GM18511 (cell line): Measurements from ENCODE around the gene NUTM1.

ENCODE experiments used
- ATAC-seq: cut with Tn5 transposase; IDR thresholded peaks from one replicate; pipeline ENCODE4 v1.9.1; 2021; ENCODE audit warnings: mild to moderate bottlenecking, moderate library complexity; ENCODE audit not compliant: unreplicated experiment

Gene NUTM1, protein sequence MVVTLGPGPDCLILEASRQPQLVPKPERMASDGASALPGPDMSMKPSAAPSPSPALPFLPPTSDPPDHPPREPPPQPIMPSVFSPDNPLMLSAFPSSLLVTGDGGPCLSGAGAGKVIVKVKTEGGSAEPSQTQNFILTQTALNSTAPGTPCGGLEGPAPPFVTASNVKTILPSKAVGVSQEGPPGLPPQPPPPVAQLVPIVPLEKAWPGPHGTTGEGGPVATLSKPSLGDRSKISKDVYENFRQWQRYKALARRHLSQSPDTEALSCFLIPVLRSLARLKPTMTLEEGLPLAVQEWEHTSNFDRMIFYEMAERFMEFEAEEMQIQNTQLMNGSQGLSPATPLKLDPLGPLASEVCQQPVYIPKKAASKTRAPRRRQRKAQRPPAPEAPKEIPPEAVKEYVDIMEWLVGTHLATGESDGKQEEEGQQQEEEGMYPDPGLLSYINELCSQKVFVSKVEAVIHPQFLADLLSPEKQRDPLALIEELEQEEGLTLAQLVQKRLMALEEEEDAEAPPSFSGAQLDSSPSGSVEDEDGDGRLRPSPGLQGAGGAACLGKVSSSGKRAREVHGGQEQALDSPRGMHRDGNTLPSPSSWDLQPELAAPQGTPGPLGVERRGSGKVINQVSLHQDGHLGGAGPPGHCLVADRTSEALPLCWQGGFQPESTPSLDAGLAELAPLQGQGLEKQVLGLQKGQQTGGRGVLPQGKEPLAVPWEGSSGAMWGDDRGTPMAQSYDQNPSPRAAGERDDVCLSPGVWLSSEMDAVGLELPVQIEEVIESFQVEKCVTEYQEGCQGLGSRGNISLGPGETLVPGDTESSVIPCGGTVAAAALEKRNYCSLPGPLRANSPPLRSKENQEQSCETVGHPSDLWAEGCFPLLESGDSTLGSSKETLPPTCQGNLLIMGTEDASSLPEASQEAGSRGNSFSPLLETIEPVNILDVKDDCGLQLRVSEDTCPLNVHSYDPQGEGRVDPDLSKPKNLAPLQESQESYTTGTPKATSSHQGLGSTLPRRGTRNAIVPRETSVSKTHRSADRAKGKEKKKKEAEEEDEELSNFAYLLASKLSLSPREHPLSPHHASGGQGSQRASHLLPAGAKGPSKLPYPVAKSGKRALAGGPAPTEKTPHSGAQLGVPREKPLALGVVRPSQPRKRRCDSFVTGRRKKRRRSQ

DNA sequence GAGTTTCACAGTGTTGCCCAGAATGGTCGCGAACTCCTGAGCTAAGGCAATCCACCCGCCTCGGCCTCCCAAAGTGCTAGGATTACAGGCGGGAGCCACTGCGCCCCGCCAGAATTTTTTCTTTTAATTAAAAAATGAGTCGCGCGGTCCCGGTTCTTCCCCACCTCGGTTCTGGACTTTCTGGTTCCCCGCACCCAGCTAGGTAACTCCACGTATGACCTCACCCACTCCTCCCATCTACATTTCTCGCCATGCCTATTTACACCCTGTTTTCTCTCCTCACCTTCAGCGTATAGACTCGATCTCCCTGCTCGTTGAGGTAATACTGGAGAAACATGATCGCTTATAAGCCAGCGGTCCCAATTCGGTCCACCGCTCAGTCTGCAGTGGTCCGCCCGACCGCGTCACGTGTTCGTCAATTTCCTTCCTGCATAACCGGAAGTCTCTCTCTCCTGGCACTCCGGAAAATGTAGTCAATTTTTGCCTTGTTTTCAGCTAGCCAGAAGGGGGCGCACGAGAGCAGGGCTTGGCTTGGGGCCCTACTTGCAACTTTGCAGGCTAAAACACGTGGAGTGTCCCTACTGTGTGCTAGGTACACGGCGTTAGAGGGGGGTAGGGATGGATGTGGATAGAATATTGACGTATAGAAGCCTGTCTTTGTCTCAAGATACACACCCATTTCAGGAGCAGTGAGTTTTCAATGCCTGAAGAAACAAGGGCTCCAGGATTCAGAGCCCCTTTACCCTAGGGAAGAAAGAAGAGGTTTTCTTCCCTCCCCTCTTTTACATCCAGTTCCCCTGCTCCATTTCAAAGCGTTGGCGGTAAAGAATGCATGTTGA is at the start of gene NUTM1, which contains the start of gene NOP10:
Gene NUTM1 (plus strand): TSS at position 579 of the 839 bp plus-strand sequence. CDS start 382 bp downstream, outside the sequence.
Gene NOP10 (minus strand): TSS at position 400 of the 839 bp plus-strand sequence. CDS start 63 bp downstream, at position 337.
- peak; percentile 94 for ATAC-seq

DNA sequence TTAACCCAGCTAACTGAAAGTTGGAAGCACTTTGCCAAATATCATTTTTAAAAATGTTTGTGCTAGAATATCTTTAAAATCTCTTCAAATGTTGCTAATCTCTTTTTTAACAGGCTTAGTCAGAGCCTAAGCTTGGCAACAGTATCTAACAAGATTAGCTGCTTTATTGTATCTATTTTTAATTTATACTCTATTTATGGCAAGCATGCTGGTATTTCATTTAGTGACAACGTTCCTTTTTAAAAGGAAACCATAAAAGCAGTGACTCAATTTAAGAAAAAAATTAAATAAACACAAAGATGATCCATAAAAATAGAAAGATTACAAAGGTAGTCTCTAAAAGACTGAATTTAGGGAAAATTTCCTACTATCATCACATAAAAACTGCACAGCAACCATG is 46.1 kb upstream of the NUTM1 start:
- no peak for ATAC-seq

- ATAC-seq: no peak
Observed at GRCh38 chr15:34301058-34301457, 42.1 kb upstream of the NUTM1 start.

DNA sequence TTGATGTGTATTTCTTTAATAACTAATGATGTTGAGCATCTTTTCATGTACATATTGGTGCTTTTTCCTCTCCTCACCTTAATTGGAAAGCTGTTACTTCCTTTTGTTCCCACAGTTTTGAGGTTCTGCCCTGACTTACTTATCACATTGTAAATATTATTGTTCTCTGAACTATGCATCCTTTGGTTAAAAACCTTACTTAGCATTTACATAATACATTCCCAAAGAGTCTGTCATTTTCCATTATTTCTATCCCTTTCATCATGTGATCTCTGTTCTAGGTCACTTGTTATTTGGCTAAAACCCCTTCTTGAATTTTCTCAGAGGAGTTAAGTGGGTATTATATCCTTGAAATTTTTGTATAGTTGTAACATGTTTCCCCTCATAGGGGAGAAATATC is 38.5 kb upstream of the NUTM1 start:
- no peak for ATAC-seq

GRCh38 chr15:34311563-34311962 is 31.6 kb upstream of the NUTM1 start:
- no peak for ATAC-seq

DNA sequence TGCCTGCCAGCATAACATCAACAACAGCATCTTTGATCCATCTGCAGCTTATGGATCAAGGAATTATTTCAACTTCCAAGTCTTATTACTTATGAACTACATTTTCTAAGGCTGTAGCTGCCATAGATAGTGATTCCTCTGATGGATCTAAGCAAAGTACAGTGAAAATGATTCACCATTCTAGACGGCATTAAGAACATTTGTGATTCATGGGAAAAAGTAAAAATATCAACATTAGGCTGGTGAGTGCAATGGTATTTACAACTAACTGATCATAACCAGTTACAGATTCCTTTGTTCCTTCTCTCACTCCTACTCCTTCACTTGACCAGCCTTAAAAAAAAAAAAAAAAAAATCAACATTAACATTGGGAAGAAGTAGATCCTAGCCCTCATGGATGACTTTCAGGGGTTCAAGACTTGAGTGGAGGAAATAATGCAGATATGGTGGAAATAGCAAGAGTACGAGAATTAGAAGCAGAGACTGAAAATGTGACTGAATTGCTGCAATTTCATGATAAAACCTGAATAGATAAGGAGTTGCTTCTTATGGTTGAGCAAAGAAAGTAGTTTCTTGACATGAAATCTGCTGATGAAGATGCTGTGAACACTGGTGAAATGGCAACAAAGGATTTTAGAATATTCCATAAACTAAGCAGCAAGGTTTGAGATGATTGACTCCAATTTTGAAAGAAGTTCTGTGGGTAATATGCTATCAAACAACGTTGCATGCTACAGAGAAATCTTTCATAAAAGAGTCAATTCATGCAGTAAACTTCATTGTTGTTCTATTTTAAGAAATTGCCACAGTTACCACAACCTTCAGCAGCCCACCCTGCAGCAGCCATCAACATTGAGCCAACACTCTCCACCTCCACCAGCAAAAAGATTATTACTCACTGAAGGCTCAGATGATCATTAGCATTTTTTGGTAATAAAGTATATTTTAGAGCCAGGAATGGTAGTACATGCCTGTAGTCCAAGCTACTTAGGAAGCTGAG is 28.3 kb upstream of the NUTM1 start:
- no peak for ATAC-seq

GRCh38 chr15:34318277-34319079 is 24.6 kb upstream of the NUTM1 start:
- peak; percentile 80 for ATAC-seq

GRCh38 chr15:34323217-34323616 is 19.9 kb upstream of the NUTM1 start:
- no peak for ATAC-seq

DNA sequence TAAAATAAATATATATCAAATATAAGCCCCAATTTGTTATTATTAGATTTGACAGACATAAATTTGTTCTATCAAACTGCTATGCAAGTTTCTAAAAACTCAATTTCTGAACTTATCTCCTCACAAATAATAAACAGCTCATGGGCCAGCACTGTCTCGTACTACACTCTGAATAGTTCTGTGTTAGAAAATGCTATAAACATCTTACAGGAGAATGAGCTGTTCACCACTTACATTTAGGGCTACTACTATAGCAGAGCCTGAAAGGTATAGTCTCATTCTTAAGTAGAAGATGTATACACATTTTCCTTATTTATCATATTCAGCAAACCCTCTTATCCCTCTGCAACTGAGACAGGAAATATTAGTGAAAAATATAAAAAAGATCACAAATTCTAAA is 18.2 kb upstream of the NUTM1 start:
- no peak for ATAC-seq

DNA sequence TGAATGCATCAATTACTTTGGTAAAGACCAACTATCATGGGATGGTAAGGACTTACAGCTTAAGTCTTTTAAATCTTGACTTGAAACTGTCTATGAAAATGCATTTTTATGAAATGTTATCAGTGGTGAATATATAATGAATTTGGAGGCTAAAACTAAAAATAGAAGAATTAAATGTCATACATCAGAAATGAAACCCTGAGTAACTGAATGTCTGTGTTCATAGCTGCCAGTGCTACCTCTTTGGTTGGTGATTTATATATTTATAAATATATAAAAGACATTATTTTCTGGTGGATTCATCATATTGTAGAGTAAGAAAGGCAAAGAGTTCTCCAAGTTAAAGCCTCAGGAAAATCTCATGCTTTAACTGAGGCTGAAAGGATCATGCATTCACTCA is 17.7 kb upstream of the NUTM1 start:
- ATAC-seq: no peak

DNA sequence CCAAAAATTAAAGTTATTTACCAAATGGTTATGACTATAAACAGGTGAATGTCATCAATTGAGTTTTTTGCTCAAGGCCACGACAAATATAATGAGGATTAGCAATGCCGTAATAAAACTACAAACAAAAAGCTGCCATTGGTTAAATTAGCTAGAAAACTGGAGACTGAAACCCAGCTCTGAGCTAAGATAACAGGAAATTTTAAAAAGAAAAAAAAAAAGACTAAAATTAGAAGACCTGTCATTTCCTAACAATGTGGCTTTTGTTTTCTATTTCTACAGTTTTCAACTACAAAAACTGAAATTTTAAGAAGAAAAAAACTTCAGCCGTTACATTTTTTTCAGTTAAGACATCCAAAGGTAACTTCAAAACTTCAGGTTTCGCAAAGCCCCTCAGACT is 15.2 kb upstream of the NUTM1 start:
- ATAC-seq: peak; percentile 42

- ATAC-seq: no peak
Observed at GRCh38 chr15:34329006-34329405, 14.1 kb upstream of the NUTM1 start.

DNA sequence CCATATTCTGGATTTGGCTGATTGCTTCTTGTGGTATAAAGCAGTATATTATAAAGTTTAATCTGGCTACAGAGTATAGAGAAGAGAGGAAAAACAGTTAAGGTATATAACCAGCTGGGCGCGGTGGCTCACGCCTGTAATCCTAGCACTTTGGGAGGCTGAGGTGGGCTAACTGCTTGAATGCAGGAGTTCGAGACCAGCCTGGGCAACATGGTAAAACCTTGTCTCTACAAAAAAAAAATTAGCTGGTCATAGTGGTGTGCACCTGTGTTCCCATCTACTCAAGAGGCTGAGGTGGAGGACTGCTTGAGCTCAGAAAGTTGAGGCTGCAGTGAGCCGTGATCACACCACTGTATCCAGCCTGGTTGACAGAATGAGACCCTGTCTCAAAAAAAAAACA is 12.8 kb upstream of the NUTM1 start:
- no peak for ATAC-seq

GRCh38 chr15:34331809-34332208 is 11.3 kb upstream of the NUTM1 start:
- ATAC-seq: no peak

DNA sequence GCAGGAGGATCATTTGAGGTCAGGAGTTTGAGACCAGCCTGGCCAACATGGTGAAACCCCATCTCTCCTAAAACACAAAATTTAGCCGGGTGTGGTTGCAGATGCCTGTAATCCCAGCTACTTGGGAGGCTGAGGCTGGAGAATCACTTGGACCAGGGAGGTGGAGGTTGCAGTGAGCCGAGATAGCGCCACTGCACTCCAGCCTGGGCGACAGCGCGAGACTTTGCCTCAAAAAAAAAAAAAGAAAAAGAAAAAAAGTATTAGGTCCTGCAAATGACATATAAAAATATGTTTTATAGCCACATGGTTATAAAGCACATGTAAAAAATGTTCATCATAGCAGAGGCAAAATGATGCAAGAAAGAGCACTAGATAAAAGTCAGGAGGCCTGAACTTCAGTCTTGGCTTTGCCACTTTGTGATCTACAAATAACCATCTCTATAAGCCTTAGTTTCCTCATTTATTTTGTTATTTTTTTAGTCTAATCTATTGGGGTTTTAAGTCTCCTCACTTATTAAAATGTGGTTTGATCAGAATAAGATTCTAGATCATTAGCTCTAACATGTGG is 10.5 kb upstream of the NUTM1 start:
- ATAC-seq: no peak

GRCh38 chr15:34334672-34335071 is 8.4 kb upstream of the NUTM1 start:
- no peak for ATAC-seq

GRCh38 chr15:34335176-34336032 is 7.7 kb upstream of the NUTM1 start:
- ATAC-seq: no peak
